GM19099 (cell line): ENCODE measurements around the gene PRPF38B.
A peak's percentile ranks its signal among the peaks of the same experiment; 100 is the strongest.

Source experiments
- POLR2A ChIP-seq: IDR thresholded peaks from 3 replicates; pipeline ENCODE4 v1.6.1; 2011; ENCODE audit warnings: low read depth; ENCODE audit not compliant: insufficient read length; ENCODE audit errors: extremely low read depth

The PRPF38B gene

DNA sequence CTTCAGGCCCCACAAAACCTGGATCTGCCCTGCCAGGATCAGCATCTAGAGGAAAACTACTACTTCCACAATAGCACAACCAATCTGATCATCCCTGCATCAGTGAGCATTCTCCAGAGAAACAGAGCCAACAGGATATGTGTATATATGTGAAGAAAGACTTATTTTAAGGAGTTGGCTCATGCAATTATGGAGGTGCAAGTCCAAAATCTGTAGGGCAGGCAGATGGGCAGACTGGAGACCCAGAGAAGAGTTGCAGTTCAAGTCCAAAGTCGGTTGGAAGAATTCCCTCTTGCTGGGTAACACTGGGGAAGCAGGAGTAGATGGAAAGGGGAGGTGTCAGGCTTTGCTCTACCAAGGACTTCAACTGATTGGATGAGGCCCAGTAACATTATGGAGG, 26.3 kb upstream of the PRPF38B start:
- TF ChIP-seq POLR2A, result no peak

DNA sequence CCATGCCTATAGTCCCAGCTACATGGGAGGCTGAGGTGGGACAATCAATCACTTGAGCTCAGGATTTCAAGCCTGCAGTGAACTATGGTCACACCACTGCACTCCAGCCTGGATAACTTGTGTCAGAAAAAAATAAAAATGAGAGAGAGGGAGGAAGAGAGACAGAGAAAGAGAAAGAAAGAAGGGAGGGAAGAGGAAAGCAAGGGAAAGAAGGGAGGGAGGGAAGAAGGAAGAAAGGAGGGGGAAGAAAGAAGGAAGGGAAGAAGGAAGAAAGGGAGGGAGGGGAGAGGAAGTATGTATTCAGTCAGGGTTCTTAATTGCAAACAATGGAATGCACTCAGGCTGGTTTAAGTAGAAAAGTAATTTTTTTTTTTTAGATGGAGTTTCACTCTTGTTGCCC, 23.3 kb upstream of the PRPF38B start:
- TF ChIP-seq POLR2A, result no peak

DNA sequence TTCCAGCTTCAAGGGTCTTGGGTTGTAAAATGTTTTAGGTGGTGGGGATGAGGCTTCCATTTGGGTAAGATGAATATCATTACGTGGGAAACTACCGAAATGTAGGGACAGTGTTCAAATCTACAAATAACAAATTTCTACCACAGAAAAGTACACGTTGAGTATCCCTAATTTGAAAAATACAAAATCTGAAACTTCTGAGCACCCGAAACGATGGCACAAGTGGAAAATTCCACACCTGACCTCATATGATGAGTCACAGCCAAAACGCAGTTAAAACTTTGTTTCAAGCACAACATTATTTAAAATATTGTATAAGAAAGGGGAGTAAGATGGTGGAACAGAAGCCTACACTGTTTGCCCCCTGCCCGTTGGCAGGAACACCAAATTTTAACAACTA, 22.4 kb upstream of the PRPF38B start:
- TF ChIP-seq POLR2A, result no peak

DNA sequence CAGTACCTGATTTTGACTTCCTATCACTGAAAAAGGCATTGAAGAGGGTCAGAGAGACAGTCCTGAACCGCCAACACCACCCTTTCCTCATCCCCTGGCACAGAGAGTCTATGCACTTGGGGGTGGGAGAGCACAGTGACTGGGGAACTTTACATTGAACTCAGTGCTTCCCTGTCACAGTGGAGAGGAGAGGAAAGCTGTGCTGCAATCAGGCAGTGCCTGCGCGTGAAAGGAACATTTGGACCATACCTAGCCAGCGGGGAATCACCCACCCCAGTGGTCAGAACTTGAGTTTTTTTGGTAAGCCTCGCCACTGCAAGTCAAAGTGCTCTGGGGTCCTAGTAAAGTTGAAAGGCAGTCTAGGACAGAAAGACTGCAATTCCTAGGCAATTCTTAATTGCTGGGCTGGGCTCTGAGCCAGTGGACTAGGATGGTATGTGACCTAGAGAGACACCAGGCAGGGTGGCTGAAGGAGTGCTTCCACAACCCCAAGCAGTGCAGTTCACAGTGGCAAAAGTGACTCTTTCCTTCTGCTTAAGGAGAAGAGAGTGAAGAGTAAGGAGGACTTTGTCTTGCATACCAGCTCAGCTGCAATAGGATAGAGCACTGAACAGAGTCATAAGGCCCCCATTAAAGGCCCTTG, 21.9 kb upstream of the PRPF38B start:
- no peak for TF ChIP-seq POLR2A

DNA sequence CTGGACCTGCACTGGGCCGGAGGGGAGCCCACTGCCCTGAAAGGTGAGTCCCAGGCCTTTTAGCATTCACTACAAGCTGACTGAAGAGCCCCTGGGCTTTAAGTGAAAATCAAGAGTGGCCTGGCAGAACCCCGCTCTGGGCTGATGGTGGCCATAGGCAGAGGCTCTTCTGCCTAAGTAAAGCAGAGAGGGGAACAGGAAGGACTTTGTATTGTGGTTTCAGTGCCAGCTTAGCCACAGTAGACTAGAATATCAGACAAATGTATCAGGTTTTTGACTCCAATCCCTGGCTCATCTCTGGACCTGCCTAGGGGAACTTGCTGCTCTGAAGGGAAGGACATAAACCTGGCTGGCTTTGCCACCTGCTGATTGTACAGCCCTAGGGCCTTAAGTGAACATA, 21.0 kb upstream of the PRPF38B start:
- no peak for TF ChIP-seq POLR2A

DNA sequence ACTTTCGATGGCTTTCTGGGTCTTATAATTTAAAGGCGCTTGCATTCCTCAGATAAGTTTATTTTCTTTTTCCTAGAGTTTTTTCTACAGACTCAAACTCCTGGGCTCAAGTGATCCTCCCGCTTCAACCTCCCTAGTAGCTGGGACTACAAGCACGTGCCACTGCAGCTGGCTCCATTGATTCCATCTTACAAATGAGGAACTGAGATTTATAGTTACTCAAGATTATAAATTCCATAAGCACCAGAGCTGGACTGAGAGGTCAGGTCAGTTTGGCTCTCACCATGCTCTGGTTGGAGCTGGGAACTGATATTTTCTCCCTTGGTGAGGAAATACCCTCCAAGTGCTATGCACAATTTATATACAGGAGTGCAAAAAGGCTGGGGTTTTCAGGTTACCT, 13.4 kb upstream of the PRPF38B start:
- no peak for TF ChIP-seq POLR2A

DNA sequence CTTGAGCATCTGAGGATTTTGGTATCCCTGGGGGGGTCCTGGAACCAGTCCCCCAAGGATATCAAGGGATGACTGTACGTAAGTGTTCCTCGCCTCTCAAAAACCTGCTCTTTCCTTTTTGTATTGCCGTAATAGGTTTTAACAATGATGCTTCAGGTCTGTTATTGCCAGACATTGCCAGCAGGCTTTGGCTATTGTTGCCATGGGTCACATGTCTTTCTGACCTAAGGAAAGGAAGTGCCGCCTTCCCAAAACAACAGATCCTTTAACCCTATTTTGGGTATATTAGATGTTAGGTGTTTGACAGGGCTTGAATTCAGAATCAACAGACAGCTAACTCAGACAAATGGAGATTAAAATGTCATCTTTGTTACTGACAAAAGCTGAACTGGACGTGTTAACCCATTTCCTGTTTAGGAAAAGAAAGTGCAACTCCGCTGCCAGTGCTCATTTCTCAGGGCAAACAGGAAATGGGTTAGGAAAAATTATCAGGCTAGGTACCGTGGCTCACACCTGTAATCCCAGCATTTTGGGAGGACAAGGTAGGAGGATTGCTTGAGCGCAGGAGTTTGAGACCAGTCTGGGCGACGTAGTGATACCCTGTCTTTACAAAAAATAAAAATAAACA, 12.4 kb upstream of the PRPF38B start:
- no peak for TF ChIP-seq POLR2A

DNA sequence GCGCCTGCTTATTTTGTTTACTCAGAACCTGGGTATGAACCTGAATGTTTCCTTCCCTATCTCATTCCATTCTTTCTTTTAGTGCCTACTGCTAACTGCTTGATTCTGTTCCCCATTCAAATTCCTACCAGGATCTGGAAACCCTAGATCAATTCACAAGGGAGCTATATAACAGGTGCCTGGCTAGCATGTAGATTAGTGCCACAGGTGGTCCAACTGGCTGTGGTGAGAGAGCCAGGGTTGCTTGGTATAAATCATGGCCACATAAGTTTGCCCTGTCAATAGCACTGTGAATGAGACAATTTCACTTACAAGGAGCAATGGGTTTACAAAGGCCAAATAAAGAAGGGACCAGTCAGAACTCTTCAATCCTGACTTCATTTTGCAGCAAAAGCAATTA, 6.6 kb upstream of the PRPF38B start:
- no peak for TF ChIP-seq POLR2A

DNA sequence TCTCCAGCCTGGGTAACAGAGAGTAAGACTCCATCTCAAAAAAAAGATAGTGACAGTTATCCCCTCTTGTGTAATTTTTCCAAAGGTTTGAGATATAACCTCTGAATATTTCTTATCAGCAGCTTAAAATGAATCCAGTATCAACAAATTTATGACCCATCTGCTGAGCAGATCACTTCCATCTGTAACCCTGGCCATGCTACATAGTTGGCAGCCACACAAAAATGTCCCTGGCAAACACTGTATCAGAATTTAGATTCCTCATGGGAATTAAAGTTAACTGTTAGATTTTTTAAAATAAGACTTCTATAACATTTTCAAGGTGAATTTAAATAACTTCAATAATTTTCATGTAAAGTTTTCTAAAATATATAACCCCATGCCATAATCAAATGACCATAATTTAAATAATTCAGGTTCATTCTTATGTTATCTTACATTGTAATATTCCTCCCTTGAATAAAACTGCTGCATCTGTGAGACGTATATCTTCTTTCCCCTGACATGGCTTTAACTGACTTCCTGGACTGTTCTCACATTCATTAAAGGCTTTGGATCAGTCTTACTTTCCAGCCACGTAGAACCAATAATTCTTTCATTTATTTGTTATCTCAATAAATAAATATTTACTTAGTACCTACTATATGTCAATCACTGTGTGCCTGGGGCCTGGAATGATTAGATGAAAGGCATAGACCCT, 5.3 kb upstream of the PRPF38B start:
- TF ChIP-seq POLR2A, result no peak

DNA sequence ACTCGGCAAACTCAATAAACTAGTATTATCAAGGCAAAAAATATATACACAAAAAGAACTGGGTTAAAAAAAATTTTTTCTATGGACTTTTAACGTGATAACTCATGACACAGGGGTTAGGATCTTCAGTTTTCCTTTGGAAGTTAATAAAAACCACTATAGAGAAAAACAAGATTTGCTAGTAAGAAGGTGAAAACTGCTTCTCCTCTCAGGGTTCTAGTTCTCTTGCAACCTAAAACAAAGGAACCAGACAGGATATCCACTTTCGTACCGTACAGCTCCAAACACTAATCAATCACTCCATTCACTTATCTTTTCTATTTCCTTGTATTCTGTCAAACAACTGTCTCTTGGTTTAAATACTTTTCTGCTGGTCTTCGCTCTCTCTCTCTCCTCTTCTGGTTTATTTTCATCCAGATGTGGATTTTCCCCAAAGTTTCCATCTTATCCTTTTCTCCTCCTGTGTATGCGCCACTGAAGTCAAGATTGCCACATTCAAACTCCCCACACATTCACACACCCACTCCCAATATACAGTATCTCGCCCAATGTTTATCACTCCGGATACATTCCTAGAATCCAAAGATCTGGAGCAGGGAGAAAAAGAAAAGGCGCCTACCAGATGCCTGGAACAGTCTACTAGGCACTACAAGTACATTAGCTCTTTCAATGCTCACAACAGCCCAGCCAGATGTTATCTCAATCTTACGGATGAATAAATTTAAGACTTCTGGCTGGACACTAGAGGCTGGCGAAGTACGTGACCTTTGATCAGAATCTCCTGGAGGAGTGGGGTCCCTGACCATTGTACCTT, 775 bp upstream of the PRPF38B start:
- TF ChIP-seq POLR2A, result no peak

DNA sequence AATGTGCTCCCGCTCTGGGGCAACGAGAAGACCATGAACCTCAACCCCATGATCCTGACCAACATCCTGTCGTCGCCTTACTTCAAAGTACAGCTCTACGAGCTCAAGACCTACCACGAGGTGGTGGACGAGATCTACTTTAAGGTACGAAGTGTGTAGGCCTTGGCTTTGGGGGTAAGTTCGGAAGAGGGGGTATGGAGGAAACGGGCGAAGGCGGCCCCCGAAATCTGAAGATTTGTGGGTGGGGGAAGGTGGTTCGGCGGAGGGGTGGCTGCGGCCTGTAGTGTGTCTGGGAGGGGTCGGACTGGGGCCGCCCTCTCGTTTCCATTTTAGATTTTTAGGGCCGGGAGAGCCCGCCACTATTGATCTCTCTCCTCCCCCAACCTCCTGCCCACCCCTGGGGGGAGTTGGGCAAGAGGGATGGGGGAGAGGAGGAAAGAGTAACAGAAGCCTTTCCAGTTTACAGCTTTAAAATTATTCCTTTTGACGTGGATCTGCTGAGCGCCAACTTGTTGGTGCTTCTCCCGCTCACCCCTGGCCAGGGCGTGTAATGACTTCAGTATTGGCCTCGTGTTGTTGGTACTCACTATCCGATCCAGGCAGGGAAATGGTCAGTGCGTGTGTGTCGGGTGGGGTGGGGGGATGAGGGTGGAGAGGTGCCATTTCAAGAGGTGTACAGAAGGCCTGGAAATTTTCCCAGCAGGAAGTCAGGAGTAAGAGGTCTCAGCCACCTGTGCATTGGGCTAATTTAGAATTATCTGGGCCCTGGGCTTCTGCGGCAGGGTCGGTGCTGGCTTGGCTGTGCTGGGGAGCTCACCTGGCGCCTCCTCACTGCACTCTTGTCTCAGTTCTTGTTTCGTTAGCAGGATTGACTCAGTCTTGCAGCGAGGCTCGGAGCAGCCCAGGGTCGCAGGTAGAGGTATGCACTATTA, 880 bp downstream of the PRPF38B start:
- TF ChIP-seq POLR2A, result peak; percentile 16

DNA sequence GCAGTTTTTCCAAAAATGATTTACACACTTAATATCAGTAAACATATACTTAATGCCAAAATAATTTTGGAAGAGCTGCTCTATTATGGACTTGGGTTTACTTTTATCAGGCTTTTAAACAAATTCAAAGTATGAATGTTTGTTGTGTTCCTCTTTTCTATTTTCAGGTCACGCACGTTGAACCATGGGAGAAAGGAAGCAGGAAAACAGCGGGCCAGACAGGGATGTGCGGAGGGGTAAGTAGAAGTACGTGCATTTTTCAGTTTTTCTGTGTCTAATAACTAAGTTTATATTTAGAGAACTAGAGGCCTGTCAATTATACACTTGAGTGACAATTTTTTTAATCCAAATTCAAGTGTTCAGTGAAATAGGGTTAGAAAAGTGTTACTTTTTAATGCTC, 3.4 kb downstream of the PRPF38B start:
- no peak for TF ChIP-seq POLR2A

DNA sequence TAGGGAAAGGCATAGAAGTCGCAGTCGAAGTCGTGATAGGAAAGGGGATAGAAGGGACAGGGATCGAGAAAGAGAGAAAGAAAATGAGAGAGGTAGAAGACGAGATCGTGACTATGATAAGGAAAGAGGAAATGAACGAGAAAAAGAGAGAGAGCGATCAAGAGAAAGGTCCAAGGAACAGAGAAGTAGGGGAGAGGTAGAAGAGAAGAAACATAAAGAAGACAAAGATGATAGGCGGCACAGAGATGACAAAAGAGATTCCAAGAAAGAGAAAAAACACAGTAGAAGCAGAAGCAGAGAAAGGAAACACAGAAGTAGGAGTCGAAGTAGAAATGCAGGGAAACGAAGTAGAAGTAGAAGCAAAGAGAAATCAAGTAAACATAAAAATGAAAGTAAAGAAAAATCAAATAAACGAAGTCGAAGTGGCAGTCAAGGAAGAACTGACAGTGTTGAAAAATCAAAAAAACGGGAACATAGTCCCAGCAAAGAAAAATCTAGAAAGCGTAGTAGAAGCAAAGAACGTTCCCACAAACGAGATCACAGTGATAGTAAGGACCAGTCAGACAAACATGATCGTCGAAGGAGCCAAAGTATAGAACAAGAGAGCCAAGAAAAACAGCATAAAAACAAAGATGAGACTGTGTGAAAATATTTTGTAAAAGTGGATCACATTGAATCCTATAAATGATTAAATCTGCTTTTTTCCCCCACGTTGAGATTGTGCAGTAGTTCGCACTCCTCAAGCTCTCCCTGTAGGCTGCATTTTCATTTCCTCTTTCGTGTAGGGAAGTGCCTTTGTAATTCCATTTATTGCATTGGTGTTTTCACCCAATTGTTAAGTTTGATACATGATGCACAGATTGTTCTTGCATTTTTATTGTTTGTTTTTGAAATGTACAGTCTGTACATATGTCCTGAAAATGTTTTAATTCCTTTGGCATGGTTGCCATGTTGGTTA, 7.5 kb downstream of the PRPF38B start:
- peak; percentile 24 for TF ChIP-seq POLR2A
